RCC 7860 (cell line): Measurements from ENCODE around the gene CDKL1.
"Not testable (repeated sequence)": the region's sequence is repeated elsewhere in the genome, so short reads cannot be mapped to it uniquely, and the experiment has no call there.

Experiments
- DNase-seq: peaks from one replicate; pipeline ENCODE4 v3.0.0-alpha.2; 2015; ENCODE audit warnings: low spot score
- FAIRE-seq: peaks from 2 replicates; lab custom pipeline; 2012; peaks lifted over from hg19 to GRCh38; lab: Jason Lieb, UNC

CDKL1 gene

DNA sequence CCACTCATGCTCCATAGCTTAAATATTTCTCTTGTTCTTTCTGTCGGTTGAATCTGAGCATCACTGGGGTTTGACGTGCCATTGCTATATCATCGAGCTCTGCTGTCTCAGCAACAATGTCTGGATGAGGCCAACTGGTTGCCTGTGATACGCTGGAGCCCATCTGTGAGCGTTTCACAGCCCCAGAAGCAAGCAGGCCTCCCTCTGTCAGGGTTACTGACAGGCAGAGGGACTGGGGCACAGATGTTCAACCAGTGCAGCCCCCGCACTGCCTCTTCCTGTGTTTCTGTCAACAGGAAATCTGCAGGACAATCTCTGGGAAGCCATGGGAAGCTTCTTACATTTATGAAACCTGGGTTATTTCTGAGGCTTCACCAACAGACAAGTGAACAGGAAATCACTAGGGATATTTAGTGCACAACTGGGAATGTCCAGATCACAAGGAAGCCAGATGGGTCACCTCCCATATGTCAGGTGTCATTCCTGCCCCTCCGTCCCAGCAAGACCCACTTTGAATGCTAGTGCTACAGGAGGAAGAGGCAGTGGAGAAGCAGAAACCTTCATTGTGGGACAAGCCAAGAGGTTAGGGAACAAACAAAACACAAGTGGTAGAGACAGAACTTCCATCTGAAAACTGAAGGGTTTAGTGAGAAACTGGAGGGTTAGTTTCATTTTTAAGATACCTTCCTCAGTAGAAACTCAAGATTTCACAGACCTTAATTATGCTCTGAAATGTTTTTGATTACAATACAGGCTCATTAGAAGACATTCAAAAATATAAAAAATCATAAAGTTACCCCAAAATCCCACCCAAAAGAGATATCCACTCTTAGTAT, 60.5 kb downstream of the CDKL1 start:
- DNase-seq (no peak), FAIRE-seq (no peak)

DNA sequence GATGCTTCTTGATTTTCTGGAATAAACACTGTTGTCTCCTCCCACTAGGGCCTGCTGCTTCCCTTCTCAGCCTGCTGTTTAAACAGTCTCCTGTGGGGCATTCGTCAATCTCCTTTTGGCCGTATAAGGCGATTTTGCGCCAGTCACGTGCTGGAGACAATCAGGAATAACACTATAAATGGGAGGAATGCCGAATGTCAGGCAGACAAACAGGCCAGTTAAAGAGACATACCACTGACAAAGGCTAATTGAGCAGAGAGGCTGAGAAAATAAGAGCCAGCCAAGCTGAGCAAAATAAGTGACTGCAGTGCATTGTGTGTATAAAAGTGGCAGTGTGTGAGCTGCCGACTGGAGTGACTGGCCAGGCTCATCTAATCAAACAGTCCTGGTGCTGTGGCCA, 61.3 kb downstream of the CDKL1 start:
- FAIRE-seq (no peak), DNase-seq (no peak)

DNA sequence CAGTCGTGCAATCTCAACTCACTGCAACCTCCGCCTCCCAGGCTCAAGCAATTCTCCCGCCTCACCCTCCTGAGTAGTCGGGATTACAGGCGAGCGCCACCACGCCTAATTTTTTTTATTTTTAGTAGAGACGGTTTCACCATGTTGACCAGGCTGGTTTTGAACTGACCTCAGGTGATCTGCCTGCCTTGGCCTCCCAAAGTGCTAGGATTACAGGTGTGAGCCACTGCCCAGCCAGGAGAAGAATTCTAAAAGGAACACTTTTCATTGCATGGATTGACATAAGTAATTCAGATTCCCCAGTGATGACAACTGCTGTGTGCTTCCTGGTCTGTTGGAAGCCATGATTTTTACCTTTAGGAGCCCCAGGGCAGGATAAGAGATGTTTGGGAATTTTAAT, 62.5 kb downstream of the CDKL1 start:
- FAIRE-seq (no peak), DNase-seq (no peak)

DNA sequence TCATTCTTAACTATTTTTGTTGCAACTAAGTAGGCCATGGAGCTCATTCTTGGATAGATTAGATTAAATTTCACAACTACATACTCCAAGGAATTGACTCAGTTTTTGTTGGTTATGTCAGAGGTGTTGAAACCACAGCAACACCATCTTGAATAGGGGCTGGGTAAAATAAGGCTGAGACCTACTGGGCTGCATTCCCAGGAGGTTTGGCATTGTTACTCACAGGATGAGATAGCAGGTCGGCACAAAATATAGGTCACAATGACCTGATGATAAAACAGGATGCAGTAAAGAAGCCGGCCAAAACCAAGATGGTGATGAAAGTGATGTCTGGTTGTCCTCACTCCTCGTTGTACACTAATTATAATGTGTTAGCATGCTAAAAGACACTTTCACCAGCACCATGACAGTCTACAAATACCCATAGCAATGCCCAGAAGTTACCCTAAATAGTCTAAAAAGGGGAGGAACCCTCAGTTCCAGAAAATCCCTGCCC, 63.6 kb downstream of the CDKL1 start:
- DNase-seq (peak; percentile 22), FAIRE-seq (no peak)

- no peak for FAIRE-seq
- no peak for DNase-seq
These were observed 65.1 kb downstream of the CDKL1 start for GRCh38 chr14:50331596-50331995.

GRCh38 chr14:50321009-50321660, 75.5 kb downstream of the CDKL1 start:
- peak; percentile 86 for DNase-seq
- peak; percentile 35 for FAIRE-seq

GRCh38 chr14:50320283-50320682, 76.4 kb downstream of the CDKL1 start:
- no peak for DNase-seq
- FAIRE-seq = no peak

GRCh38 chr14:50319721-50320120, 77.0 kb downstream of the CDKL1 start:
- no peak for FAIRE-seq
- no peak for DNase-seq

- no peak for FAIRE-seq
- no peak for DNase-seq
These were observed 77.4 kb downstream of the CDKL1 start for GRCh38 chr14:50319293-50319692.

GRCh38 chr14:50318031-50318626, 78.6 kb downstream of the CDKL1 start:
- DNase-seq (no peak), FAIRE-seq (no peak)

DNA sequence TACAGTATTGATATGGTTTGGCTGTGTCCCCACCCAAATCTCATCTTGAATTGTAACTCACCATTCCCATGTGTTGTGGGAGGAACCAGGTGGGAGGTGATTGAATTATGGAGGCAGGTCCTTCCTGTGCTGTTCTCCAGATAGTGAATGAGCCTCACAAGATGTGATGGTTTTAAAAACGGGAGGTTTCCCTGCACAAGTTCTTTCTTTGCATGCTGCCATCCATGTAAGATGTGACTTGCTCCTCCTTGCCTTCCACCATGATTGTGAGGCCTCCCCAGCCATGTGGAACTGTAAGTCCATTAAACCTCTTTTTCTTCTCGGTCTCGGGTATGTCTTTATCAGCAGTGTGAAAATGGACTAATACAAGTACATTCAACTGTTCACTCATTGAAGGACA, 82.6 kb downstream of the CDKL1 start:
- not testable (repeated sequence) for DNase-seq, FAIRE-seq

GRCh38 chr14:50312734-50313054, 84.0 kb downstream of the CDKL1 start:
- FAIRE-seq (no peak), DNase-seq (peak; percentile 12)

DNA sequence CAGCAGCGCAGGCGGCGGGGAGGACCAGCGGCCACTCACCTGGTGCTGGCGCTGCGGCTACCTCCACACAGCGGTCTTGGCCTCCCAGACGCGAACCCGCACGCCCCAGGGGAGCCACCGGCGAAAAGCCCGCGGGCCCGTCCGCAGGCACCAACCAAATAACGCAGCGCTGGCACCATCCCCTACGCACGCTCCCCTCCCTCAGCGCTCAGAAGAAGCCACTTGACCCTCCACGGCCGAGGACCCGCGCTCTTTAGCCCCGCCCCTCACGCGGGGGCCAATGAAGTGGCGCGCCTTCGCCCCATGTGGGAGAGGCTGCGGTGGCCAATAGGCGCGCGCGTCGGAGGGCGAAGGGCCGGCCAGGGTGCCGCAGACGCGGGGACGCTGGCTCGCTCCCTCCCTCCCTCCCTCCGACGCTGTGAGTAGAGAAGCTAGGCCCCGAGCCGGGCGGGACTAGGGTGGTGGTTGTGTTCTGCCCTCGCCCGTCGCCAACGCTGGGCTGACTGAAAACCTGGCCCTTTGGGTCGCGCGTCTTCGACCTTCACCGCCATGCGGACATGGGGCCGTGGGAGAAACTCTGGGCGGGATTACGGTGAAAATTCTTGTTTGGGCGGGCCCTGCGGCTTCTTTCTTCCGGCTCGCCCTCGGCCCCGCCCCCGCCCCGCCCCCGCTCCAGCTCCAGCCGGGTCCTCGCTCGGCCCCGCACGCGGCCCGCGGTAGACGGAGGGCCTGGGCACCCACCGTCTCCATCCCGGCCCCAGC, 84.5 kb downstream of the CDKL1 start, which contains the start of the genes DMAC2L and L2HGDH:
DMAC2L (plus strand) TSS at position 353 of the 762 bp plus-strand sequence. CDS start 9,164 bp downstream, outside the sequence.
L2HGDH (minus strand) TSS at position 258 of the 762 bp plus-strand sequence; CDS start at position 179, 79 bp downstream.
- no peak for FAIRE-seq

DNA sequence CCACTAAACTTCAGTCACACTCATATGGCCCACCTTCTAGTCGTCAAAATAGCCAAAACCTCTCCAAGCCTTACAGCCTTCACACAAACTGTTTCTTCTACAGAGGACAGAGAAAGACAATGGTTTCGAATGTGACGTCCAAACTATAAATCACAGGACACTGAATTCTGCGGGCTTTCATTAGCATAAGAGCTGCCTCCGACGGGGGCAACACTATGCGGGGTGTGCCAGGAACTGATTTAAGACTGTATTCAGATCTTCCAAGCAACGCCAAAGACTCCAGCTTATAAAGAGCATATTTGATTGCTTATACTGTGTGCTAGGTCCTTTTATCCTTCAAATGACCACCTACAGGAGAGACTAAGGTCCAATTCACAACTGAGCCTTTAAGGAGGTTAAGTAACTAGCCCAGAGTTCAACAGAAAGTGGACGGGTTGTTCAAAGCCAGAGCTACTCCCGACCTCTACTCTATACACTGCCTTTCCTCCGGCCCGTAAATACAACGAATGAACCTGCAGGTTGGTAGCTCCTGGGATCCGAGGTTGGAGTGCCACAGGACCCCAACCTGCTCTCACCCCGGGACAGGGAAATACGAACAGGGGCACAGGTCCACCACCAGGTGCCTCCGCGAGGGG, 85.2 kb downstream of the CDKL1 start:
- FAIRE-seq (no peak), DNase-seq (no peak)

More for the DNA sequence above, 84.5 kb downstream of the CDKL1 start, which contains the start of the genes DMAC2L and L2HGDH:
- peak; percentile 67 for DNase-seq

- no peak for FAIRE-seq
- DNase-seq = no peak
These were observed 86.2 kb downstream of the CDKL1 start for GRCh38 chr14:50310445-50310844.

DNA sequence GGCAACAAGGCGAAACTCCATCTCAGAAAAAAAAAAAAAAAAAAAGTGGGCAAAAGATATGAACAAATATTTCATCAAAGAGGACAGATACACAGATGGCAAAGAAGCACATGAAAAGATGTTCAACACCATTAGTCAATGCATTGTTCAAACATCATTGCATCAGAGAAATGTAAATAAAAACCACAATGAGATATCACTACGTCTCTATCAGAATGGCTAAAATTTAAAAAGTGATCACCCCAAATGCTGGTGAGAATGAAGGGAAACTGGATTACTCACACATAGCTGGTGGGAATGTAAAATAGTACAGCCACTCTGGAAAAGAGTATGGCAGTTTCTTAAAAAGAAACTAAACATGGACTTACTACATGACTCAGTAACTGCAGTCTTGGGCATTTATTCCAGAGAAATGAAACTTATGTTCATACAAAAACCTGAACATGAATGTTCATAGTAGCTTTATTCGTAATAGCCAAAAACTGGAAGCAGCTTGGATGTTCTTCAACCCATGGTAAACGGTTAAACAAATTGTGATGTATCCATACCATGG, 88.2 kb downstream of the CDKL1 start:
- FAIRE-seq (no peak), DNase-seq (peak; percentile 8)

DNA sequence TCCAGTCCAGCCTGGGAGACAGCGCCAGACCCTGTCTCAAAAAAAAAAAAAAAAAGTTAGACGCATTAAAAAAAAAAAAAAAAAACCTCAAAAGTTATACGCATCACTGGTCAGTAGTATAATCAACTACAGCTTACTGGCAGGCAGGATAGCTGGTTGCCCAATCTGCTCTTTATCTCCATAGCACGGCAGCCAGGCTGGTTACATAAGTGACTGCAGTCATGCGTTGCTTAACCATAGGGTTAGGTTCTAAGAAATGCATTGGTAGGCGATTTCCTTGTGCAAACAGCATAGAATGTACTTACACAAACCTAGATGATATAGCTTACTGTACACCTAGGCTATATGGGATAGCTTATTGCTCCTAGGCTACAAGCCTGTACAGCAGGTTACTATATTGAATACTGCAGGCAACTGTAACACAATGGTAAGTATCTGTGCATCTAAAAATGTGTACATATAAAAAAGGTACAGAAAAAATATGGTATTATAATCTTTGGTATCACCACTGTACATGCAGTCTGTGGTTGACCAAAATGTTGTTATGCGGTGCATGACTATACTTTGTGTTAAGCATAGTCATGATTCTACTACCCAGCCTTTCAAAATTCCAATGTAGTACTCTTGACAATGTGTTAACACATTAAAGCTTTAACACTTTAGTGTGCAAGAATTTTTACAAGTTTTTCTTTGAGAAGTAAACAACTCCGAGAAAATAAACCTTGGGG, 92.8 kb downstream of the CDKL1 start:
- peak; percentile 80 for DNase-seq
- FAIRE-seq = peak; percentile 94

DNA sequence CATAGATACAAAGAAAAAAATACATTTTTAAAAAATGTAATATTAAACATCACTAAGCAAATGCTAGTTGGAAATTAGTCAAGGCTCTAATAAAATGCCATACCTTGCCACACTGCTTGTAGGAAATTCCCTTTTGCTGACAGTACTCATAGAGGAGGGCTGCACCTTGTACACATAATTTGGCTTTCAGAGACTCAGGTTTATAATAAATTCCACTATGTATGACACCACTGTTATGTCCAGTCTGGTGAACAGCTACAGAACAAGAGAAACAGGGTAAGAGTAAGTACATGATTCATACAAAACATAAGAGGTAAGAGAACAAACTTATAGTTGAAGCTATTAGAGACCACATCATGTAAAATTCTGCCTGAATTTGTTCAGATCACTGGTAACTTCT, 94.8 kb downstream of the CDKL1 start:
- FAIRE-seq (no peak), DNase-seq (no peak)

DNA sequence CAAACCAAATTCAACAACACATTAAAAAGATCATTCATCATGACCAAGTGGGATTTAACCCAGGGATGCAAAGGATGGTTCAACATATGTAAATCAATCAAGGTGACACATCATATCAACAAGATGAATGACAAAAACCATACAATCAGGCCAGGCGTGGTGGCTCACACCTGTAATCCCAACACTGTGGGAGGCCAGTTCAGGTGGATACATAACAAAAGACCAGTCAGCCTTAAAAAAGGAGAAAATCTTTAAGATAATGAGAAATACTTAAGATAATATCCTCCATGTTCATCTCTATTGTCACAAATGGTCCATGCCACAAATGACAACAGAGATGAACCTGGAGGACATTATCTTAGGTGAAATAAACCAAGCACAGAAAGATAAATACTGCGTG, 97.1 kb downstream of the CDKL1 start:
- DNase-seq (no peak), FAIRE-seq (no peak)
